ENCODE data around the gene RAB12. TPM values are rescaled to one million over a fixed set of nuclear protein-coding genes. Genes with fewer than 3 reads are reported as not detected.

RAB12 gene
- total RNA-seq, 1 experiment from 2014 or later = 24.0 TPM

- H3K36me3 ChIP-seq (replicated peaks; ENCODE audit: control insufficient read depth, insufficient read depth, low read length) = no peaks in the 10 kb centered on the region
- no peaks in the 10 kb centered on the region for H3K27me3 ChIP-seq (ENCODE audit: control insufficient read depth, insufficient read depth, low read length)
- no peak overlapping the region for H3K4me3 ChIP-seq (ENCODE audit: insufficient read depth, low read depth, low read length)
- no peak for DNase-seq
These were observed 60.3 kb downstream of the RAB12 start for GRCh38 chr18:8669571-8669970.

- Histone ChIP-seq H3K27me3 (ENCODE audit: control insufficient read depth, insufficient read depth, low read length) (no peaks in the 10 kb centered on the region), H3K4me3 (ENCODE audit: insufficient read depth, low read depth, low read length) (no peak overlapping the region), H3K36me3 (replicated peaks; ENCODE audit: control insufficient read depth, insufficient read depth, low read length) (no peaks in the 10 kb centered on the region)
- DNase-seq = no peak
These were observed 64.3 kb downstream of the RAB12 start for GRCh38 chr18:8673256-8674209.

GRCh38 chr18:8675057-8675456, 65.8 kb downstream of the RAB12 start:
- no peak for DNase-seq
- H3K36me3 ChIP-seq (replicated peaks; ENCODE audit: control insufficient read depth, insufficient read depth, low read length) = no peaks in the 10 kb centered on the region
- H3K27me3 ChIP-seq (ENCODE audit: control insufficient read depth, insufficient read depth, low read length) = no peaks in the 10 kb centered on the region
- H3K4me3 ChIP-seq (ENCODE audit: insufficient read depth, low read depth, low read length) = no peak overlapping the region

GRCh38 chr18:8681196-8681595, 72.0 kb downstream of the RAB12 start:
- Histone ChIP-seq H3K4me3 (ENCODE audit: insufficient read depth, low read depth, low read length) (no peak overlapping the region), H3K27me3 (ENCODE audit: control insufficient read depth, insufficient read depth, low read length) (no peaks in the 10 kb centered on the region), H3K36me3 (replicated peaks; ENCODE audit: control insufficient read depth, insufficient read depth, low read length) (no peaks in the 10 kb centered on the region)
- DNase-seq = no peak

GRCh38 chr18:8684577-8684976, 75.3 kb downstream of the RAB12 start:
- DNase-seq = no peak
- Histone ChIP-seq H3K36me3 (replicated peaks; ENCODE audit: control insufficient read depth, insufficient read depth, low read length) (no peaks in the 10 kb centered on the region), H3K4me3 (ENCODE audit: insufficient read depth, low read depth, low read length) (no peak overlapping the region), H3K27me3 (ENCODE audit: control insufficient read depth, insufficient read depth, low read length) (no peaks in the 10 kb centered on the region)

GRCh38 chr18:8685141-8685913, 76.1 kb downstream of the RAB12 start:
- Histone ChIP-seq H3K27me3 (ENCODE audit: control insufficient read depth, insufficient read depth, low read length) (no peaks in the 10 kb centered on the region), H3K4me3 (ENCODE audit: insufficient read depth, low read depth, low read length) (no peak overlapping the region), H3K36me3 (replicated peaks; ENCODE audit: control insufficient read depth, insufficient read depth, low read length) (no peaks in the 10 kb centered on the region)
- DNase-seq = no peak

GRCh38 chr18:8685914-8686216, 76.6 kb downstream of the RAB12 start:
- H3K27me3 ChIP-seq (ENCODE audit: control insufficient read depth, insufficient read depth, low read length) = no peaks in the 10 kb centered on the region
- H3K36me3 ChIP-seq (replicated peaks; ENCODE audit: control insufficient read depth, insufficient read depth, low read length) = no peaks in the 10 kb centered on the region
- no peak for DNase-seq
- no peak overlapping the region for H3K4me3 ChIP-seq (ENCODE audit: insufficient read depth, low read depth, low read length)

GRCh38 chr18:8686611-8687010, 77.4 kb downstream of the RAB12 start:
- H3K36me3 ChIP-seq (replicated peaks; ENCODE audit: control insufficient read depth, insufficient read depth, low read length) = no peaks in the 10 kb centered on the region

GRCh38 chr18:8688216-8688800, 79.1 kb downstream of the RAB12 start:
- Histone ChIP-seq H3K27me3 (ENCODE audit: control insufficient read depth, insufficient read depth, low read length) (no peaks in the 10 kb centered on the region), H3K4me3 (ENCODE audit: insufficient read depth, low read depth, low read length) (no peak overlapping the region), H3K36me3 (replicated peaks; ENCODE audit: control insufficient read depth, insufficient read depth, low read length) (no peaks in the 10 kb centered on the region)
- no peak for DNase-seq

More at GRCh38 chr18:8686611-8687010, 77.4 kb downstream of the RAB12 start:
- Histone ChIP-seq H3K4me3 (ENCODE audit: insufficient read depth, low read depth, low read length) (no peak overlapping the region), H3K27me3 (ENCODE audit: control insufficient read depth, insufficient read depth, low read length) (no peaks in the 10 kb centered on the region)
- DNase-seq = no peak

- no peak for DNase-seq
- Histone ChIP-seq H3K27me3 (ENCODE audit: control insufficient read depth, insufficient read depth, low read length) (no peaks in the 10 kb centered on the region), H3K4me3 (ENCODE audit: insufficient read depth, low read depth, low read length) (no peak overlapping the region), H3K36me3 (replicated peaks; ENCODE audit: control insufficient read depth, insufficient read depth, low read length) (no peaks in the 10 kb centered on the region)
These were observed 79.6 kb downstream of the RAB12 start for GRCh38 chr18:8688816-8689215.

Other genes starting within 250 kb of the RAB12 start
- gene MTCL1, start 96.1 kb downstream of the RAB12 start, total RNA-seq (2014; rRNA removed; shearing (Covaris generic)) = 16.0 and 24.6 TPM in 2 replicates

Data from H7 (cell line).